ENCODE measurements around the gene AUH.

GRCh38 chr9:91207397-91207728 lies 154.4 kb downstream of the AUH start:
- TF ChIP-seq POLR2A (IDR thresholded peaks at IDR 0.05): no peak
- TF ChIP-seq CTCF (IDR thresholded peaks at IDR 0.05): no peak

Measured in Peyer's patch (tissue), 4 donors.